ENCODE data around the gene TTYH1. TPM values are rescaled to one million over a fixed set of nuclear protein-coding genes. Genes with fewer than 3 reads are reported as not detected.
"Not testable (repeated sequence)": the region's sequence is repeated elsewhere in the genome, so short reads cannot be mapped to it uniquely, and the experiment has no call there.

Gene TTYH1
- total RNA-seq, 1 donor from 2014 or later: 50.7 TPM

- Mint-ChIP-seq H3K9me3 (no peaks in the 10 kb centered on the region), H3K27ac (no peak overlapping the region), H3K27me3 (peaks cover 18% of the 10 kb centered on the region), H3K4me1 (ENCODE audit: unreplicated experiment) (no peaks in the 10 kb centered on the region), H3K4me3 (no peak overlapping the region), H3K36me3 (no peaks in the 10 kb centered on the region)
- no peak for DNase-seq (ENCODE audit: extremely low spot score, unreplicated experiment)
- TF ChIP-seq CTCF (conservative IDR thresholded peaks at IDR 0.05): no peak
These were observed 41.3 kb upstream of the TTYH1 start for GRCh38 chr19:54373781-54374631.

GRCh38 chr19:54375181-54375938, 39.9 kb upstream of the TTYH1 start:
- H3K4me3 Mint-ChIP-seq; H3K9me3 Mint-ChIP-seq; DNase-seq (ENCODE audit: extremely low spot score, unreplicated experiment); H3K27ac Mint-ChIP-seq; H3K36me3 Mint-ChIP-seq; H3K4me1 Mint-ChIP-seq (ENCODE audit: unreplicated experiment): not testable (repeated sequence)
- H3K27me3 Mint-ChIP-seq: peaks cover 23% of the 10 kb centered on the region

- no peak for DNase-seq (ENCODE audit: extremely low spot score, unreplicated experiment)
- TF ChIP-seq CTCF (conservative IDR thresholded peaks at IDR 0.05): no peak
- Mint-ChIP-seq H3K4me1 (ENCODE audit: unreplicated experiment) (no peaks in the 10 kb centered on the region), H3K27me3 (peaks cover 25% of the 10 kb centered on the region), H3K4me3 (no peak overlapping the region), H3K36me3 (no peaks in the 10 kb centered on the region), H3K27ac (no peak overlapping the region), H3K9me3 (no peaks in the 10 kb centered on the region)
These were observed 38.5 kb upstream of the TTYH1 start for GRCh38 chr19:54376610-54377285.

- TF ChIP-seq CTCF (conservative IDR thresholded peaks at IDR 0.05): no peak
These were observed 36.0 kb upstream of the TTYH1 start for GRCh38 chr19:54379187-54379678.

GRCh38 chr19:54380897-54381296, 34.4 kb upstream of the TTYH1 start:
- no peak for DNase-seq (ENCODE audit: extremely low spot score, unreplicated experiment)
- Mint-ChIP-seq H3K27me3 (peaks cover 34% of the 10 kb centered on the region), H3K4me1 (ENCODE audit: unreplicated experiment) (no peaks in the 10 kb centered on the region), H3K36me3 (no peaks in the 10 kb centered on the region), H3K4me3 (no peak overlapping the region), H3K9me3 (no peaks in the 10 kb centered on the region), H3K27ac (no peak overlapping the region)
- TF ChIP-seq CTCF (conservative IDR thresholded peaks at IDR 0.05): no peak

More at GRCh38 chr19:54379187-54379678, 36.0 kb upstream of the TTYH1 start:
- Mint-ChIP-seq H3K27ac (no peak overlapping the region), H3K27me3 (peaks cover 24% of the 10 kb centered on the region), H3K9me3 (no peaks in the 10 kb centered on the region), H3K4me3 (no peak overlapping the region), H3K4me1 (ENCODE audit: unreplicated experiment) (no peaks in the 10 kb centered on the region), H3K36me3 (no peaks in the 10 kb centered on the region)
- DNase-seq (ENCODE audit: extremely low spot score, unreplicated experiment): no peak

GRCh38 chr19:54382041-54382440, 33.2 kb upstream of the TTYH1 start:
- H3K4me1 Mint-ChIP-seq (ENCODE audit: unreplicated experiment); H3K9me3 Mint-ChIP-seq; H3K36me3 Mint-ChIP-seq; H3K27ac Mint-ChIP-seq; H3K4me3 Mint-ChIP-seq; DNase-seq (ENCODE audit: extremely low spot score, unreplicated experiment): not testable (repeated sequence)
- peaks cover 31% of the 10 kb centered on the region for H3K27me3 Mint-ChIP-seq

All from type B pancreatic cell (in vitro differentiated cells).